Smooth muscle cell of trachea (primary cell): ENCODE measurements around the gene ZNF581. TPM values are rescaled to one million over a fixed set of nuclear protein-coding genes. Genes with fewer than 3 reads are reported as not detected.

Experiments
- total RNA-seq: library from RNA; depleted of rRNA; stranded (reverse); fragments of >200 nt; gene quantifications from 2 replicates; pipeline ENCODE4 v1.2.1, GENCODE V29; 2014

Gene ZNF581, protein sequence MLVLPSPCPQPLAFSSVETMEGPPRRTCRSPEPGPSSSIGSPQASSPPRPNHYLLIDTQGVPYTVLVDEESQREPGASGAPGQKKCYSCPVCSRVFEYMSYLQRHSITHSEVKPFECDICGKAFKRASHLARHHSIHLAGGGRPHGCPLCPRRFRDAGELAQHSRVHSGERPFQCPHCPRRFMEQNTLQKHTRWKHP
- 17.2 and 31.8 TPM in 2 replicates for total RNA-seq

DNA sequence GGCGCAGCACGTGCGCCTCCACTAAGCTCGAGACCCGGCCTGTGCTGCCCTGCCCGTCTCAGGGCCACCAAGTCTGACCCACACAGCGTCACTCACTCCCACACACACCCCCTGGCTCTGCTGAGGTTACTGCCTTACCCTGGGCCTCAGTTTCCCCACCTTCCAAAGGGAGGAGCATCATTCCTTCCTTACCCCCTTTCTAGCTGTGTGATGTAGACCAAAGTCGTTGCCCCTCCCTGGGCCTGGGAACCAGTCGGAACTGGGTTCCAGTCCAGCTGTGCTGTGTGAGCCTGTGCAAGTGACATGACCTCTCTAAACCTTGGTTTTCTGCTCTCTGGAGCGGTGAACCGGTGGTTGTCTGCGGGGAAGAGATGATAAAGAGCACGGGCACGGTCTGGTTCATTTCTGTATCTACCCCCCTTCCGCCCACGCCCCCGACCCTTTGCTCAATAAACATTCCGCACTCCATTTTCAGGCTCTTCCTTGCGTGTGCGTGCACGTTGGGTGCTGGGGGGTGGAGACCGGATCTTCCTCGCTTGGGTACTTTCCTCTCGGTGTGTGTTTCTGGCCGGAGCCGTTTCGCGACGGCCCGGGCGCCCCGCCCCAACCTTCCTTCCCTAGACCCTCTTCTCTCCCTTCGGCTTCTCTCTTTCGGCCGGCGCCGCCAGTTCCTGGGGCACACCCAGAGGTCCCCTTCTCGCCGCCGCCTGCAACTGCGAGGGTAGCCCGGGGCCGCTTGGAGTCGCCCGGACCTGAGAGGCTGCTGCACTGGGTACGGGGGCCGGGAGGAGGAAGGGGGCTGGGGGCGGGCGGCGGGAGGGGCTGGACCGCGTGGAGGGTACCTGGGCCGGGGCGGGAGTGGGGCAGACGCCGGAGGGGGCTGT, at the start of gene ZNF581:
TSS of gene ZNF581 (plus strand) at position 647 of the 884 bp plus-strand sequence. CDS start 923 bp downstream, outside the sequence.

DNA sequence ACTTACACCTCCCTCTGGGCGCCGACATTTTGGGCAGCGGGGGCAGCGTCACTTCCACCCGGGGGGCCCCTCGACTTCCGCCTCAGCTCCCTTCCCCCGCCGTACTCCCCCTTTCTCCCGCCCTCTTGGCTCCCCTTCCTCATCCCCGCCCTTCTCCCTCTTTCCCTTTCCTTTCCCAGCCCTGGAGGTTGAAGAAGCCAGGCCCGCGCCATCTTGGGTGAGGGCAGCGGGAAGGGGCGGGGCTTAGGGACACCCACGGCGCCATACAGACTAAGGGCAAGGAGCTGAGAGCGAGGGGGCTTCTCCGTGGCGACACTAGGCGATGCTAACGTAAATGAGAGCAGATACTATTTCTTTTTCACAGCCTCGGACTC, 44.0 kb upstream of the ZNF581 start, which contains the start of gene FIZ1:
TSS of gene FIZ1 (minus strand) at position 50 of the 374 bp plus-strand sequence. CDS start 1,652 bp downstream, outside the sequence.

DNA sequence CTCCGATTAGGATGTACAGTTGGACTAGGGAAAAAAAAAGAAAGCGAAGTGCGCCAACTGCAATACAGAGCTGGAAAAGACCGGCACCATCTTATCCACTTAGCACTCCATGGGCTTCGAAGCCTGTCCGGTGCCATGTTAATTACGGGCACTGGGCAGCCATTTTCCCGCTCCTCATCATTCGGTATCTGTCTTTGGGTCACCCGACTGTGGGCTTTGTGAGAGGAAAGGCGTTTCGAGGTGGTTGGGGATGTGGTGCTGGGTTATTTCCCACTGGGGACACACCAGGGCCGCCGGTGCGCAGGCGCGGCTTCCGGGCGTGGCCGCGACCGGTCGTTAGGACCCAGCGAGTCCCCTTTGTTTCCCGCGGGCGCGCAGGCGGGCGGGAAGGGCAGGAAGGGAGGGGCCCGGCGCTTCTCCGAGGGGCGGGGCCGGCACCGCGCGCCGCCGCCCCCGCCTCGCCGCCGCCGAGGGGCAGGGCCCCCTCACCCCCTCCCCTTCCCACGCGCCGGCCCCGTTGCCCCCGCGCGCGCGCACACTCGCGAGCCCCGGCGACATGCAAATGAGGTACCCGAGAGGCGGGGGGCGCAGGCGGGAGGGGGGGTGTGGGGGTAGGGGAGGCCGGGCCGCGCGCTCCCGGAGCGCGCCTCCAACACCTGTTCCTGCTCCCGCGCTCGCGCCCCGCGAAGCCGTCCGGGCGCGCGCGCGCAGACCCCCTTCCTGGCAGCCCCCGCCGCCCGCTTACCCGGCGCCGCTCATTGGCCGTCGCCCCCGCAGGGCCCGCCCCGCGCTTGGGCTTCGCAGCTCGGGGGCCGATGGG, 43.4 kb upstream of the ZNF581 start, which contains the start of gene ZNF524:
TSS of gene ZNF524 (plus strand) at position 447 of the 820 bp plus-strand sequence. CDS start 1,825 bp downstream, outside the sequence.

DNA sequence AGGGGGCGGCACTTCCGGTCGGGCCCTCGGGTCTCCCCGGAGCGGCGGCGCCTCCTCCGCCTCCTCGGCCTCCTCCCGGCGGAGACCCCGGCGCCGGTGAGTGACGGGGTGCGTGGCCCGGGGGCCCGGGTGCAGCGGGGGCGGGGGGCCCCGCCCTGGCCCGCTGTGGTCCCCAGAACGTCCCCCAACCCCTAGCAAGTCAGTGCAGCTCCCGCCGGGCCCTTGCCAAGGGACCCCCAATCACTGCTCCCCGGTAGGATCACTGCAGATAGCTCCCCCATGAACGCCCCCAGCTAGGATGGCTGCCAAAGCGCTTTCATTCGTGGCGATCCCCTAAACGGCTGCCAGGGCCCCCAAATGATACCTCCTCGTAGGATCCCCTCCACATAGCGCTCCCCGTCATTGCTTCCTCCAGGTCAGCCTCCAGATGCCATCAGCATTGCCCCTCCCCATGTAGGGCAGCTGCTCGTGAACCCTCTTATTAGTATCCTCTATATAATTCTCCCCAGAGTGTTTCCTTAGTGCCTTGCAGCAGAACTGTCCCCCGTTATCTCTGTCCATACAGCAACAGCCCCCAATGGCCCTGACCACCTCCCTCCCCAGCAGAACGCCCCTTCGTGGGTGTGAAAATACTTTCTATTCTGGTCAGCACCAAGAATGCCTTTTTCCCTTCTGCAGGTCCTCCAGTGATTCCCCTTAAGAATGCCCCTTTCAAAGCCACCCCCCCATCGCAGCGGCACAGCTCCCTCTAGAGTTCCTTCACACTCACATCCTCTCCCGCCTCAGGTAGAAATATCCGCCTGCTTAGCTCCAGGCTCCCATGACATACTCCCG, 37.6 kb upstream of the ZNF581 start, which contains the start of gene ZNF865:
TSS of gene ZNF865 (plus strand) at position 11 of the 834 bp plus-strand sequence. CDS start 7,972 bp downstream, outside the sequence.

DNA sequence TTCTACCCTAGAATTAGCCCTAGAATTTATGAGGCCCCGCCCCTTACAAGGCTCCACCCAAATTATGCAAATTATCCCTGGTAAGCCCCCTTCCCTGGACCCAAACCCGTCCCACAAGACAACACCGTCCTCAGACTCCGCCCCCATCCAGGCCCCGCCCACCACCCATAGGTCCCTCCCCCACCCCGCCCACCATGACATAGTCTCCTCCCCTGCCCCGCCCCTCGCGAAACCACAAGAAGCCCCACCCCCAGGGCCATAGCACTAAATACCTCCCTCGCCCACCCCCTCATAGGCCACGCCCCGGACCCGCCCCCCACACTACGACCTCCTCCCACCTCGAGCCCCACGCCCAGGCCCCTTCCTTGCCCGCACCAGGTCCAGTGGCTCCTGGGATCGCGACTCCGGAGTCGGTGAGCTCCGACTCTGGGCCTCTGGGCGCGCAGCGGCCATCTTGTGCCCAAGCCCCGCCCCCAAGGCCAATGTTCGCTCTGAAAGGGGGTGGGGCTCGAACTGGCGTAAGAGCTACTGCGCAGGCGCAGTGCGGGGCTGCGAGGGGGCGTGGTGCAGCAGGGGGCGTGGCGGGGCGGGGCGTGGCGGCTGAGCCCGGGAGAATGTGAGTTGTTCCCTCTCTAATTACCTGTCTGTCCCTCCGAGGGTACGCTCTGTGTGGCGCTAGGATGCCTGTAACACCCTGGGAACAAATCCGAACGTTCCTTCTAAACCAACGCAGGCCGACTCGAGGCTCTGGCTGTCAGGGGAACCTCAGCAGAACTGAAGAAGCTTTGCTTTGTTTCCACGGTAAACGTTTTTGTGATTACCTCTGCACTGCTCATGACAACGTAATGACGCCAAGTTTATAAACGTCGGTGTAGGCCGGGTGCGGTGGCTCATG, 19.1 kb upstream of the ZNF581 start, which contains the start of gene ZNF784:
TSS of gene ZNF784 (minus strand) at position 458 of the 895 bp plus-strand sequence. CDS start at position 453, 5 bp downstream.

DNA sequence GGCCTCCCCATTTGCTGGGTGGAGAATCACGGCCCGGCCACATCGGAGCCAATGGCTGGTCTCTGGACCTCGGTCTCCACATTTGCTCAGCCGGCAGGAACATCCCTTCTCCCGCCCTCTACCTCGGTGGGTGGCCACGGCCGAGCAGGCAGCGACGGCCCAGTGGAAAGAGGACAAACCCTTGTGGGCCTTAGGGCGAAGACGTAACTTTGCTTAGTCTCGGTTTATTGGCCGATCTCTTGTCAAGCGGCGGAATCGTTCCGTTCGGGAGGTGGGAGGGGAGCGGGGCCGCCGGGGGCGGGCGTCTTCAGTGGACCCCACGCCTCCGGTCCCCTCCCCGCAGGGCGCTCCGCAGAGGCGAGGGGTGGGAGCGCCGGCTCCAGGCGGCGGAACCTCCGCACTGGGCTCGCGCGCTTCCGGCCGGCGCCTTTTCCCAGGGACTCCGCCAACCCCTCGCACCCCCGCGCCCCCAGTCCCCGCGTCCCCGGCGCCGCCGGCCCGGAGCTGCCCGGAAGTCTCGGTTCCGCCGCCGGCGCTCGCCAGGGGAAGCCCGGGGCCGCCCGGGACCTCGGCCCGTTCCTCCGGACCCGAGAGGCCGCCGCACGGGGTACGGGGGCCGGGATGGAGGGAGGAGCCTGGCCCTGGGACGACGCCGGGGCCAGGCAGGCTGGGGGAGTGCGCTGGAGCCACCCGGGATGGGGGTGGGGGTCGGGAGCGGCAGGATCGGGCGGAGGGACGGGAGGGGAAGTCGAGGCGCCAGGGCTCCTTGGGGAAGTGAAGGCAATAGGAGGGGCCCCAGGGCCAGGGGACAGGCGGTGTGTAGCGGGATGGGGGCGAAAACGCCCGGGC, 2.6 kb upstream of the ZNF581 start, which contains the start of gene ZNF580:
TSS of gene ZNF580 (plus strand) at position 426 of the 849 bp plus-strand sequence. CDS start 1,507 bp downstream, outside the sequence.

DNA sequence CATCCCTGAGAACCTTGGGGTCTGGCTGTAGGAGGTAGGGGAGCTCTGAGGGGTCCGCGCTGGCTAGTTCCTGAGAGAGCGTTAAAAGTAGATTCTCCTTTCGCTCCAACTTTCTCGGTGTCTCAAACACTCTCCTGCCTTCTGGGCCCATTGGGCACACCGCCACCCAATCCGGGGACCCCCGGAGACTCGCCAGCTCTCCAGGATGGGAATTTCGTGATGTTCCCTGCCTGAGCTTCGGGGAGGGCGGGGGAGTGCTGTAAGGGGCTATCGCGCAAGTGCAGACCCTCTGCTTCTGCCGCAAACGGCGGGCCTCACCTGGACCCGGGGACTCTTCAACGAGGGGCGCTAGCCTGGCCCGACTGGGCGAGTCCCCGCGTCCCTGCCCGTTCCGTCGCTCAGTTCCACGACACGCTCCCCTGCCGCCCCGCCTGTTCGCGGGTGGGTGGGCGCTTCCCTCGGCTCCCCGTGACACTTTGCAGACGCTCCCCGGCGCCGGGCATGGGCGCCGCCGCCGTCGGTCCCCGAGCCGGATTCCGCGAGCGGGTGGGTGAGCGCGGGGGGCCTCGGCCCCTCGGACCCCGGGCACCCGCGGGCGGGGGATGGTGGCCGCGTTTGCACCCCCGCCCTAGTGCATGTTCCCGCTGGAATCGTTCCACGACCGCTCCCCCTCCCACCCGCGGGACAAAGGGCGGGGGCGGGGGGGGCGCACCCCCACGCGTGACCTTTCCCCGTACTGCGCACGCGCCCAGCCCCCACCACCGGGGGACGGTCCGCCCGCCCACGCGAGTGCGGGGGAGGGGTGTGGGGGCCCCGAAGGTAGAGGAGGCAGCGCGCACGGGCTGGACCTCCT, 4.5 kb downstream of the ZNF581 start, which contains the start of gene CCDC106:
TSS of gene CCDC106 (plus strand) at position 481 of the 853 bp plus-strand sequence. CDS start 835 bp downstream, outside the sequence.

DNA sequence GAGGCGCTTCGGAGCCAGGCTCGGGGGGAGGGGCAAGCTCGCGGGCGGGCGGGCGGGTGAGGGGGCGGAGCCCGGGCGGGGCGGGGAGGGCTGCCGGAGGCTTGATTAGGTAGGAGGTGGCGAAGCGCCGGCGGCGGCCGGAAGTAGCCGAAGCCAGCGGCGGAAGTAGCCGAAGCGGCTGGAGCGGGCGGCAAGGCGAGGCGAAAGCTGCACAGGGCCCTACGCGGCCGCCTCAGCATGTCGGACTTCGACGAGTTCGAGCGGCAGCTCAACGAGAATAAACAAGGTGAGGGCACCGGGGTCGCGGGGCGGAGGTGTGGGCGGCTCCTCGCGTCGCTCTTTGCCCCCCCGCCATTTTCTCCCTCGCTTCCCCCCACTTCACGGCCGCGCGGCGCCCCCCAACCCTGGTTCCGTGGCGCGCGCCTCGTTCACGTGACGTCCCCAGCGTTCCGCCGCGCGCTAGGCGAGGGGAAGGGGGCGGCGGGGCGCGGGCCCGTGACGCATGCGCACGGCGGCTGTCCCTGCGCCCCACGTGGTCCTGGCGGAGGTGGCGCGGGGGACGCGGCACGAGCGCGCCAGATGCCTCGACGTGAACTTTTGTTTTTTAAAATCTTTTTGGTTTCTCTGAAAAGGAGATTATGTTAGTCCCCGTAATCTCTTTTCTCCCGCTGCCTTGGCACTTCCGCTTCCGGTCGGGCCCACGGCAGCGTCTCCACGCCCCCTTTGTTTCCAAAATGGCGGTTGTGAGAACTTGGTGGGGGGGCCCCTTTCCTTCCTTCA, 11.6 kb downstream of the ZNF581 start, which contains the start of gene U2AF2:
TSS of gene U2AF2 (plus strand) at position 168 of the 780 bp plus-strand sequence. CDS start at position 238, 70 bp downstream.

DNA sequence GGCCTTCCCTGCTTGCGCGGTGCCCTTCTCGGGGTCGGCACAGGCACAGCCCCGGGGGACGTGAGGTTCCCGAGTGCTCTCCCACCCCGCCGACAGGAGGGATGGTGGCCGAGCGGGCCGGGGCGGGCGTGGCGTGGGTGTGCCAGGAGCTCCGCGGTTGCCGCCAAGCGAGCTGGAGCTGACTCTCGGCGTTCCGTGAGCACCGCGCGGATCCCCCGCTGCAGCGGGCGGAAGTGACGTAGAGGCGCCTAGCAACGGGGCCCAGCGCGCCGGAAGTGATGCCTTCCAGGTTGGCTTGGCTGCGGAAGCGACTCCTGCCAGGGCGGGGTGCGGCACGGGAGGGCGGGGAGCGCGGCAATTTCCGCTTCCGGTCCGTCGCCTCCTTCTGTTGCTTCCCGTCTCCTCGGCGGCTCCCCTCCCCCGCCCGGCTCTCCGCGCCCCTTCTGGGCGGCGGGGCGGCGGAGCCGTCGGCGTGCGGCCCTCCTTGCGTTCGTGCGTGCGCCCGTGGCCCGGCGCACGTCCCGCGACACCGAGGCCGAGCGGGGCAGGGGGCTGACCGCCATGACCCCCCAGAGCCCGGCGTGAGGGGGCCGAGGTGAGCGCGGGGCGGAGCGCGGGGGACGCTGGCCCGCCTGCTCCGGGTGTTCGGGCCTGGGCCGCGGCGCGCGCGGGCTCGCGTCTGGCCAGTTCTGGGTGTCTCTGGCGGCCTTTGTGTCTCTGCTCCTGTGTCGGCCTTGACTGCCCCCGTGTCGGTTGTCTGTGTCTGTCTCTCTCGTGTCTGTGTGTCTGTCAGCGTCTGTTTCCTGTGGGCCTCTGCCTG, 31.6 kb downstream of the ZNF581 start, which contains the start of gene EPN1:
TSS of gene EPN1 (plus strand) at position 386 of the 820 bp plus-strand sequence. CDS start 3,402 bp downstream, outside the sequence.

Other genes starting within 250 kb of the ZNF581 start
- gene UBE2S, start 235.9 kb upstream of the ZNF581 start, total RNA-seq, result 53.1 and 144 TPM in 2 replicates
- gene SHISA7, start 200.3 kb upstream of the ZNF581 start, total RNA-seq, result under 0.01 TPM in 1 of 2 replicates, not detected in the other
- gene ISOC2, start 182.0 kb upstream of the ZNF581 start, total RNA-seq, result 51.3 TPM in 2 replicates
- not detected in 2 replicates for gene C19orf85, start 178.9 kb upstream of the ZNF581 start, total RNA-seq
- gene ZNF628, start 167.0 kb upstream of the ZNF581 start, total RNA-seq, result 1.6 and 3.3 TPM in 2 replicates
- 18.7 and 20.8 TPM in 2 replicates for gene NAT14, start 158.5 kb upstream of the ZNF581 start, total RNA-seq
- gene SSC5D, start 155.2 kb upstream of the ZNF581 start, total RNA-seq, result 14.4 and 47.6 TPM in 2 replicates
- 0.17 TPM in 1 of 2 replicates, not detected in the other for gene SBK2, start 106.5 kb upstream of the ZNF581 start, total RNA-seq
- 0.44 TPM in 1 of 2 replicates, not detected in the other for gene SBK3, start 98.1 kb upstream of the ZNF581 start, total RNA-seq
- gene ZNF579, start 62.8 kb upstream of the ZNF581 start, total RNA-seq, result 5.2 and 9.3 TPM in 2 replicates
- gene FIZ1, start 44.1 kb upstream of the ZNF581 start, total RNA-seq, result 3.8 and 5.2 TPM in 2 replicates
- gene ZNF524, start 43.4 kb upstream of the ZNF581 start, total RNA-seq, result 8.9 and 21.0 TPM in 2 replicates
- gene ZNF865, start 38.0 kb upstream of the ZNF581 start, total RNA-seq, result 3.5 and 3.9 TPM in 2 replicates
- gene ZNF784, start 19.1 kb upstream of the ZNF581 start, total RNA-seq, result 4.7 and 4.8 TPM in 2 replicates
- gene ZNF580, start 2.6 kb upstream of the ZNF581 start, total RNA-seq, result 4.2 and 6.3 TPM in 2 replicates
- 12.8 and 13.4 TPM in 2 replicates for gene CCDC106, start 4.6 kb downstream of the ZNF581 start, total RNA-seq
- 100 and 116 TPM in 2 replicates for gene U2AF2, start 11.4 kb downstream of the ZNF581 start, total RNA-seq
- 83.7 and 153 TPM in 2 replicates for gene EPN1, start 31.6 kb downstream of the ZNF581 start, total RNA-seq
- gene NLRP9, start 94.8 kb downstream of the ZNF581 start, total RNA-seq, result not detected in 2 replicates
- not detected in 2 replicates for gene RFPL4A, start 115.4 kb downstream of the ZNF581 start, total RNA-seq
- not detected in 2 replicates for gene RFPL4AL1, start 125.5 kb downstream of the ZNF581 start, total RNA-seq
- under 0.01 TPM in 1 of 2 replicates, not detected in the other for gene NLRP11, start 188.3 kb downstream of the ZNF581 start, total RNA-seq
- not detected in 2 replicates for gene NLRP4, start 192.9 kb downstream of the ZNF581 start, total RNA-seq